Measurements from ENCODE around the gene EYS.

The EYS gene

GRCh38 chr6:63730311-63730710, 1976.7 kb downstream of the EYS start:
- Histone ChIP-seq H3K27ac (ENCODE audit: poor library complexity, severe bottlenecking) (no peak overlapping the region), H3K36me3 (ENCODE audit: low read depth) (no peaks in the 10 kb centered on the region), H3K4me3 (ENCODE audit: severe bottlenecking) (no peak overlapping the region), H3K4me1 (ENCODE audit: insufficient read depth, poor library complexity, severe bottlenecking) (peaks cover 23% of the 10 kb centered on the region), H3K27me3 (ENCODE audit: insufficient read depth, poor library complexity, severe bottlenecking) (no peaks in the 10 kb centered on the region), H3K9me3 (ENCODE audit: severe bottlenecking) (no peaks in the 10 kb centered on the region)
- ATAC-seq (ENCODE audit: low read depth) (no peak), DNase-seq (ENCODE audit: low spot score) (no peak)
- TF ChIP-seq CTCF (IDR thresholded peaks at IDR 0.05; ENCODE audit: poor library complexity, severe bottlenecking) = no peak

- H3K4me1 ChIP-seq (ENCODE audit: insufficient read depth, poor library complexity, severe bottlenecking) = no peaks in the 10 kb centered on the region
- no peak for TF ChIP-seq CTCF (IDR thresholded peaks at IDR 0.05; ENCODE audit: poor library complexity, severe bottlenecking)
- H3K36me3 ChIP-seq (ENCODE audit: low read depth) = no peaks in the 10 kb centered on the region
- H3K9me3 ChIP-seq (ENCODE audit: severe bottlenecking) = no peaks in the 10 kb centered on the region
- no peaks in the 10 kb centered on the region for H3K27me3 ChIP-seq (ENCODE audit: insufficient read depth, poor library complexity, severe bottlenecking)
- no peak overlapping the region for H3K4me3 ChIP-seq (ENCODE audit: severe bottlenecking)
- no peak for DNase-seq (ENCODE audit: low spot score)
- no peak overlapping the region for H3K27ac ChIP-seq (ENCODE audit: poor library complexity, severe bottlenecking)
- ATAC-seq (ENCODE audit: low read depth) = no peak
Observed at GRCh38 chr6:63724721-63725120, 1982.3 kb downstream of the EYS start.

- DNase-seq (ENCODE audit: low spot score) = no peak
- ATAC-seq (ENCODE audit: low read depth) = no peak
Observed at GRCh38 chr6:63721181-63721580, 1985.8 kb downstream of the EYS start.

GRCh38 chr6:63716169-63716568, 1990.9 kb downstream of the EYS start:
- no peak overlapping the region for H3K4me3 ChIP-seq (ENCODE audit: severe bottlenecking)
- H3K27me3 ChIP-seq (ENCODE audit: insufficient read depth, poor library complexity, severe bottlenecking) = no peaks in the 10 kb centered on the region
- DNase-seq (ENCODE audit: low spot score) (no peak), ATAC-seq (ENCODE audit: low read depth) (no peak)
- H3K9me3 ChIP-seq (ENCODE audit: severe bottlenecking) = no peaks in the 10 kb centered on the region
- H3K27ac ChIP-seq (ENCODE audit: poor library complexity, severe bottlenecking) = no peak overlapping the region
- no peak for TF ChIP-seq CTCF (IDR thresholded peaks at IDR 0.05; ENCODE audit: poor library complexity, severe bottlenecking)
- H3K36me3 ChIP-seq (ENCODE audit: low read depth) = peaks cover 42% of the 10 kb centered on the region
- H3K4me1 ChIP-seq (ENCODE audit: insufficient read depth, poor library complexity, severe bottlenecking) = no peaks in the 10 kb centered on the region

More at GRCh38 chr6:63721181-63721580, 1985.8 kb downstream of the EYS start:
- no peak for TF ChIP-seq CTCF (IDR thresholded peaks at IDR 0.05; ENCODE audit: poor library complexity, severe bottlenecking)
- H3K4me3 ChIP-seq (ENCODE audit: severe bottlenecking) = no peak overlapping the region
- no peak overlapping the region for H3K27ac ChIP-seq (ENCODE audit: poor library complexity, severe bottlenecking)
- no peaks in the 10 kb centered on the region for H3K4me1 ChIP-seq (ENCODE audit: insufficient read depth, poor library complexity, severe bottlenecking)
- no peaks in the 10 kb centered on the region for H3K9me3 ChIP-seq (ENCODE audit: severe bottlenecking)
- no peaks in the 10 kb centered on the region for H3K36me3 ChIP-seq (ENCODE audit: low read depth)
- H3K27me3 ChIP-seq (ENCODE audit: insufficient read depth, poor library complexity, severe bottlenecking) = no peaks in the 10 kb centered on the region

- no peaks in the 10 kb centered on the region for H3K4me1 ChIP-seq (ENCODE audit: insufficient read depth, poor library complexity, severe bottlenecking)
Observed at GRCh38 chr6:63714091-63714490, 1992.9 kb downstream of the EYS start.

More at GRCh38 chr6:63714091-63714490, 1992.9 kb downstream of the EYS start:
- Histone ChIP-seq H3K36me3 (ENCODE audit: low read depth) (peaks cover 63% of the 10 kb centered on the region), H3K27ac (ENCODE audit: poor library complexity, severe bottlenecking) (no peak overlapping the region), H3K27me3 (ENCODE audit: insufficient read depth, poor library complexity, severe bottlenecking) (no peaks in the 10 kb centered on the region), H3K4me3 (ENCODE audit: severe bottlenecking) (no peak overlapping the region), H3K9me3 (ENCODE audit: severe bottlenecking) (no peaks in the 10 kb centered on the region)
- TF ChIP-seq CTCF (IDR thresholded peaks at IDR 0.05; ENCODE audit: poor library complexity, severe bottlenecking) = no peak
- DNase-seq (ENCODE audit: low spot score) = no peak
- ATAC-seq (ENCODE audit: low read depth) = no peak

Measured in RWPE2 (cell line).